B cell (primary cell): ENCODE data around the gene TMED1.

ENCODE experiments used
- EZH2 ChIP-seq: IDR thresholded peaks from 2 replicates; pipeline ENCODE4 v1.6.1; 2012; ENCODE audit warnings: borderline replicate concordance, low read depth, mild to moderate bottlenecking, moderate library complexity, low read length; ENCODE audit not compliant: insufficient read depth, poor library complexity, severe bottlenecking
- TF ChIP-seq, protein P1 (sequence below): fragments of 200-600 bp; IDR thresholded peaks from one replicate; pipeline ENCODE4 v1.8.0; 2022; ENCODE audit warnings: antibody characterized with exemption, mild to moderate bottlenecking

DNA sequence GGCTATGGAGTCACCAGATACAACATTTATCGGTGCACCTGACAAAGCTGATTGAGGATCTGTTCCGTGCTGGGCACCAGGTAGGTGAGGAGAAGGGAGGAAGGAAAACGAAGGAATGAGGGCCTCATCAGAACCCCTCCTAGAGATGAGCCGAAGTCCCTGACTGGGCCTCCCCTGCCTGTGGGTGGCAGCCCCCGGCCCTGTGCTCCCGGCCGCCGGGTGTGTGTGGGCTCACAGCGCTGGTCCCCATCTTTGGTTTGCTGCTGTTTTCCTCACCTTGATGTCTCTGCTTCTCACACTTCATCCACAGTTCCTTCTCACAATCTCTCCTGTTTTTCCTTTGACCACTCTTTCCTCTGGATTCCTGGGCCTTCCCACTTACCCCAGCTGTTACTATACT is 32.8 kb downstream of the TMED1 start:
- TF ChIP-seq, protein P1, sequence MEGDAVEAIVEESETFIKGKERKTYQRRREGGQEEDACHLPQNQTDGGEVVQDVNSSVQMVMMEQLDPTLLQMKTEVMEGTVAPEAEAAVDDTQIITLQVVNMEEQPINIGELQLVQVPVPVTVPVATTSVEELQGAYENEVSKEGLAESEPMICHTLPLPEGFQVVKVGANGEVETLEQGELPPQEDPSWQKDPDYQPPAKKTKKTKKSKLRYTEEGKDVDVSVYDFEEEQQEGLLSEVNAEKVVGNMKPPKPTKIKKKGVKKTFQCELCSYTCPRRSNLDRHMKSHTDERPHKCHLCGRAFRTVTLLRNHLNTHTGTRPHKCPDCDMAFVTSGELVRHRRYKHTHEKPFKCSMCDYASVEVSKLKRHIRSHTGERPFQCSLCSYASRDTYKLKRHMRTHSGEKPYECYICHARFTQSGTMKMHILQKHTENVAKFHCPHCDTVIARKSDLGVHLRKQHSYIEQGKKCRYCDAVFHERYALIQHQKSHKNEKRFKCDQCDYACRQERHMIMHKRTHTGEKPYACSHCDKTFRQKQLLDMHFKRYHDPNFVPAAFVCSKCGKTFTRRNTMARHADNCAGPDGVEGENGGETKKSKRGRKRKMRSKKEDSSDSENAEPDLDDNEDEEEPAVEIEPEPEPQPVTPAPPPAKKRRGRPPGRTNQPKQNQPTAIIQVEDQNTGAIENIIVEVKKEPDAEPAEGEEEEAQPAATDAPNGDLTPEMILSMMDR, result no peak
- no peak for TF ChIP-seq EZH2
